GM12875 (cell line): ENCODE data around the gene PIK3R4.

ENCODE experiments used
- H3K4me3 ChIP-seq: one replicate; pipeline ENCODE4 v1.5.1; 2011; ENCODE audit warnings: low read depth, low read length, control low read depth
- TF ChIP-seq, protein P1 (sequence below): IDR thresholded peaks from 2 replicates; pipeline ENCODE4 v1.5.1; 2011; ENCODE audit warnings: low read depth, mild to moderate bottlenecking, control low read depth, inconsistent platforms, low read length, moderate library complexity, borderline replicate concordance; ENCODE audit not compliant: insufficient read depth

PIK3R4 gene

DNA sequence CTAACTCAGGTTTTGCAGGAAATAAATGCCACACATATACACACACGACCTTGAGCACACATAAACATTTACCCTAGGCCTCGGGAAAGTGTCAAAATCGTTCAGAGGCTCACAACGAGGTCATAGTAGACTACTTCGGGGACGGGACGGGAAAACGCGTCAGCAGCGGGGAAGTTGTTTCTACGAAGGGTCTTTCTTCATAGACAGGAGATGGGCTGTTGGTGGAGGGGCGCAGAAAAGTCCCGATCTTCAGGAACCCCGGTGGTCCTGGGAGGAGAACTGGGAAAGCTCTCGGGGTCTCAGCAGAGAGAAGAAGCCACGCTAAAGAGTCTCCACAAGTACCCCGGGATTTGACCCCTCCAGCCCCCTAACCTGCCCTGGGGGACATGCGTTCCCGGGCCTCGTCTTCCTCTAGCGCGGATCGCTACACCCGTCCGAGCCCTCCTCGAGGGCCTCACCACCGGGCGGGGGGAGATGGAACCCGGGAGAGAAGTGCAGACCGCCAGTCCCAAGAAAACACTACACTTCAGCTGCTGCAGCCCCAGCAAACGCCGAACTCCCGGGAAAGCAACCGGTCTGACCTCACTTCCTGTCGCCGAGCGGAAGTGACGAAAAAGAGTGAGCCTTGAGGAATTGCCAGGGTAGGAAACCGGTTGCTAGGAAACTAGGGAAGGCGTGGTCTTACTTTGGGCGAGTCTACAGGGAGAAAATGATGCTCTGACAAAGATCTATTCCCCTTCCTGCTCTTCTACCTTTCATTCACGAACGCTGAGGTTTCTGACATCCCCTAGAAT is at the start of gene PIK3R4:
Gene PIK3R4 (minus strand): TSS at position 584 of the 794 bp plus-strand sequence. CDS start 1,611 bp downstream, outside the sequence.
- TF ChIP-seq, protein P1, sequence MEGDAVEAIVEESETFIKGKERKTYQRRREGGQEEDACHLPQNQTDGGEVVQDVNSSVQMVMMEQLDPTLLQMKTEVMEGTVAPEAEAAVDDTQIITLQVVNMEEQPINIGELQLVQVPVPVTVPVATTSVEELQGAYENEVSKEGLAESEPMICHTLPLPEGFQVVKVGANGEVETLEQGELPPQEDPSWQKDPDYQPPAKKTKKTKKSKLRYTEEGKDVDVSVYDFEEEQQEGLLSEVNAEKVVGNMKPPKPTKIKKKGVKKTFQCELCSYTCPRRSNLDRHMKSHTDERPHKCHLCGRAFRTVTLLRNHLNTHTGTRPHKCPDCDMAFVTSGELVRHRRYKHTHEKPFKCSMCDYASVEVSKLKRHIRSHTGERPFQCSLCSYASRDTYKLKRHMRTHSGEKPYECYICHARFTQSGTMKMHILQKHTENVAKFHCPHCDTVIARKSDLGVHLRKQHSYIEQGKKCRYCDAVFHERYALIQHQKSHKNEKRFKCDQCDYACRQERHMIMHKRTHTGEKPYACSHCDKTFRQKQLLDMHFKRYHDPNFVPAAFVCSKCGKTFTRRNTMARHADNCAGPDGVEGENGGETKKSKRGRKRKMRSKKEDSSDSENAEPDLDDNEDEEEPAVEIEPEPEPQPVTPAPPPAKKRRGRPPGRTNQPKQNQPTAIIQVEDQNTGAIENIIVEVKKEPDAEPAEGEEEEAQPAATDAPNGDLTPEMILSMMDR = no peak
- peak within 1 kb of the TSS; percentile 88 for H3K4me3 ChIP-seq

DNA sequence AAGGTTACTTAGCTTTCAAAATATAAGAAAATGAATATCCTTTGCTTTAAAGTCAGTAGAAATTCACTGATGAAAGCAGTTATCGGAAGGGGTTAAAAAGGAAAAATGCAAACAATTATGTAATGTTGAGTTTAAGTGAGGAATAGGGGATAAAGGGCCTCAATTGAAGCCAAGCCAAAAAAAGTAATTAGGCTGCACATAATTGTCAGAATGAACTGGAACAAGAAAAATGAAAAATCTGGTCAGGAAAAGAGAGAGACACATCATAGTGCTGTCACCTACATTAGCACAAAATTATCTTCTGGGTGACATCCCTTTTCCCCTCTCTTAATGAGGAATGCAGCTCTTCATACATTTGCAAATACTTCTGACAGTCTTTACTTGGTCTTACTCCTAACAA is 48.8 kb upstream of the PIK3R4 start:
- TF ChIP-seq, protein P1 = no peak
- no peak overlapping the region for H3K4me3 ChIP-seq

DNA sequence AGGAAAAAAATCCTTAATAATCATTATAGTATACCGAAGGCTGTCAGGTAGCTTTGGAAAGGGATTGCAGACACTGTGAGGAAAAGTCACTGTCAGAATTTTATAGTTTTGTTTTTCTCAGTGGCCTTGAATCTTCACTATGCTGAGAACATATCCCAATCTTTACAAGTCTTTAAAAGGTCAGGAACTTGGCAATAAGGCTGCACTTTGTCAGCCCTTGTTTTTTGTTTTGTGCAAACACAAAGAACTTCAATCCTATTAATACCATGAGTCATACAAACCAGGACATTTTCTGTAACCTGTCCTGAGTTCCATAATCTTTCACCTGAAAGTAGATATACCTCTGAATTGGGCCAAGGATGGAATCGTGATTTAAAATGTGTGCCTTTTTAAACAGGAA is 45.6 kb upstream of the PIK3R4 start:
- TF ChIP-seq, protein P1 = no peak
- no peak overlapping the region for H3K4me3 ChIP-seq

DNA sequence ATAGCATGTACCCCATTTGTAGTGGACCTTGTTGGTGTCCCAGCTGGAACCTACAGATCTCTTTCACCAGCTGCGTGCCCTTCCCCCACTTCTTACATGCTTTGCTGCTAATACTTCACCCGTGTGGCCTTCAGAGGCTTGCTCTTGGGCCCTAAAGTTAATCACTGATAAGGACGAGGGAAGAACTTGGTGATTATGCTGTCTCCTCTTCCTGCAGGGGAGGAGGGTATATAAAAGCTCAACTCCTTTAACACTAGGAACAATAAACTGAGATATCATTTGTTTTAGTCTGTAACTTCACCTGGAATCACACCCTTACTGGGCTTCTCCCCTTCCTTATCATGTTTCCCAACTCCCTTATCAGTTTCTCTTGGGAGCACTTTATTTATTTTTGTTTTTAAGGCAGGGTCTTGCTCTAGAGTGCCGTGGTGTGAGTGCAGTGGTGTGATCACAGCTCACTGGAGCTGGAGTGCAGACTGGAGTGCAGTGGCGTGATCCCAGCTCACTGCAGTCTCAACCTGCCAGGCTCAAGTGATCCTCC is 43.2 kb upstream of the PIK3R4 start:
- TF ChIP-seq, protein P1 = no peak
- H3K4me3 ChIP-seq = no peak overlapping the region

DNA sequence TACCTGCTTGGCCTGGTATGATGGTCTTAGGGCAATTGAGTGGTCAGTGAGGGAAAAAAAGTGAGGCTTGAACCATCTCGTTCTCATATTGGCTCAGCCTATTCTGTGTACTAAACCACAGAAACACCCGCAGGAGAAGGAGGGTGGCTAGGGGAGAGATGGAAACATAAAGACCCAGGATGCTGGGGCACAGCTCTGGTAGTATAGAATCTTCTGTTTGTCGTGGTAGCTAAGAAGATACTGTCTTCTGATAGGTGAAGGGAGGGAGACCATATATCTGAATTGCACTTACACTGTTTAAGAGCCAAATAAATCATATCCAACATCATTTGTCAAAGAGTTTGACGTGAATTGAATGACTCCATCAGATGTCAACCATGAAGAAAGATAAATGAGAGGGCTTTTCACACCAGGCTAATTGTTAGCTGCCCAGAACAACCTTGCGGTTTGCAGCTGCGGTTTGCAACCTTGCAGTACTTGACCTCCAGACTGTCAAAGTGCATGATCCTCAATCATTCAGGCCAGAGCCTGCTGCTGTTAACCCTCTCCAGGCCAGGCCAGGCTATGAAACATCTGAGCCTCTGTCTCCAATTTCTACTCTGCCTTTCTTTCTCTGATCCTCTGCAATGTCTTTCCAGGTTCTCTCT is 40.9 kb upstream of the PIK3R4 start:
- TF ChIP-seq, protein P1 = no peak
- no peak overlapping the region for H3K4me3 ChIP-seq

DNA sequence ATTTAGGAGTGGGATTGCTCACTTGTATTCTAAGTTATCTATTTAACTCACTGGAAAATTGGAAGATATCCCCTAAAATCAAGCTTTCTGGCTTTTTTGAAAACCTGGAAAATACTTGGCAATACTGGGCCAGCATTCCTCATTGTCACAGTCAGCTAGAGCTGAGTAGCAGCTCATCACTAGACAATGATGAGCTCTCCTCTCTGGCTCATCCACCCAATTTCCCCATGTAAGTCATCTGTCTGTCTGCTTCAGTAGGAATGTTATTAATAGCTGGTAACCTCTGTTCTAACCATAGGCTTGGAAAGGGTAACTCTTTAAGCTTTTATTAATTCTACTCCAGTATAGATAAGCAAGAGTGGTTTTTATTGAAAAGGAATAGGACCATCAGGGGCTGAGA is 39.7 kb upstream of the PIK3R4 start:
- H3K4me3 ChIP-seq = no peak overlapping the region
- TF ChIP-seq, protein P1 = no peak
